CD4-positive, alpha-beta T cell treated with Interleukin-17A for 4 hours (primary cell): ENCODE measurements around the gene PAFAH2.

Experiments
- DNase-seq: peaks from one replicate; pipeline ENCODE4 v3.0.0-alpha.2; 2020; ENCODE audit warnings: mixed read lengths

PAFAH2 gene

DNA sequence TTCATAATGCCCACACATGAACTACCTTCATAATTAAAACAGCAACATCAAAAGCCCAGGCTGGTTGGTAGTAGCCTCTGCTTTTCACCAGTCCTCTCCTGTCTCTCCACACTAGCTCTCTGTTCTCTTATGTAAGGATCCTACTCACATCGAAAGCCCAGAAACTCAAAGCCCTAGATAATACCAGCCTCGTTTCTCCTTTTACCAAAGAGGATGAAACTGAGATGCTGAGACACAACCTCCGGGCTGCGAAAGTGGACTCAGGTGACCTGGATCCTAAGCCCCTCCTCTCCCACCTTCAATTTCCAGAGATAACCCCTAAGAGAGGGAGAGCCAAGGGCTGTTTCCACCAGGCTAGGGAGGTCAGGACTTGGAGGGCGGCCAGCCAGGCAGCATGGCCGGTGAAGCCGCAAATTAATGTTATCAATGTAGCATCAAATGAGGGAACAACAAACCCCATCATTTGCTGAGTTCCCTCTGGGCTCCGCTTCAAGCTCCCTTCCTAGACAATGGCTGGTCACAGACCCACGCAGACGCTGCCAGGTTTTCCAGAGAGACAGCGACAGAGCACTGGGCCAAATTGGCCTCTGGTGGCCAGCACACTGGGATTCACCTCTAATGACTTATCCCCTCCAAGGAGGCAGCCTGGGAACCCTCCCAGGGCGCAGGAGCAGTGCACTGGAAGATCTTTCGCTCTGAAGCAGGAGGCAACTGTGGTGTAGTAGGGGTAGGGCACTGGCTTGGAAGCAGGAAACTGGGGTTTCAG is 70.9 kb downstream of the PAFAH2 start:
- no peak for DNase-seq

DNA sequence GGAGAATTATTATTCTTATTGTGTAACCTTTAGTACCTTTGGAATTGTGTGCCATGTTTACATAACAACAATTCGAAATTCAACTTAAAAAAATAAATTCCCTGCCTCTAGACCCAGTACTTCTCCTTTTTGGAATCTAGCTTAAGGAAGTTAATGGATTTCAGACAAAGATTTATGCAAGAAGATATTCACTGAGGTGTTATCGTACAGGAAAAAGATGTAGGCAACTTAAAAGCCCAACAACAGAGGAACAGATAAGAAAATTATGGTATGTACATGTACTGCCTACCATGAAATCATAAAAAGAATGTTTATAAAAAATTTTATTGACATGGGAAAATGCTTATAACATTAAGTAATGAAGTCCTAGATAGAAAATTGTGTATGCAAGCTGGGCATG is 73.4 kb downstream of the PAFAH2 start:
- no peak for DNase-seq

DNA sequence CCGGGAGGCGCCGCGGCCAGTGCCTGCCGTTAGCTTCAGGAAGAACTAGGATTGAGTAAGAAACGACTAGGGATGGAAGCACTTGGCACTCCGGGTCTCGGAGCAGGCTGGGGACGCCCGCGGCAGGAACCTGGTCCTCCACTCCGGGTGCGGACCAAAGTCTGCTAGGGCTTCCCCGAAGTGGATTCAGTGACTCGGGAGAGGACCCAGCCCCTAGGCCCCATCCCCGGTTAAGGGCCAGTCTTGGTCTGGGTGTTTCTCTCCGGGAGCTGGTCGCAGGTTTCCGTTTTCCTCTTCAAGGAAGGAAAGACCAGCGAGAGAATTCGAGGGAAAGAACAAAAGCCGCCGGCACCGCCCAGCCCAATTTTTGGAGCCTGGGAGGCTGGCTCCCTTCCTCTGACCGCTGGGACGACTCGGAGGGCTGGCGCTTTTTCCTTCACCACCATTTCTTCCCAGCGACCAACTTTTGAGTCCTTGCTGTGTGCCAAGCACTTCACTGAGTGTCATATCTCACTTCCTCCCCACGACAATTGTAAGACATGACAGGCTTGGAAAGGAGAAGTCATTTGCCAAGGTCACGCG is 74.8 kb downstream of the PAFAH2 start:
- peak; percentile 16 for DNase-seq

DNA sequence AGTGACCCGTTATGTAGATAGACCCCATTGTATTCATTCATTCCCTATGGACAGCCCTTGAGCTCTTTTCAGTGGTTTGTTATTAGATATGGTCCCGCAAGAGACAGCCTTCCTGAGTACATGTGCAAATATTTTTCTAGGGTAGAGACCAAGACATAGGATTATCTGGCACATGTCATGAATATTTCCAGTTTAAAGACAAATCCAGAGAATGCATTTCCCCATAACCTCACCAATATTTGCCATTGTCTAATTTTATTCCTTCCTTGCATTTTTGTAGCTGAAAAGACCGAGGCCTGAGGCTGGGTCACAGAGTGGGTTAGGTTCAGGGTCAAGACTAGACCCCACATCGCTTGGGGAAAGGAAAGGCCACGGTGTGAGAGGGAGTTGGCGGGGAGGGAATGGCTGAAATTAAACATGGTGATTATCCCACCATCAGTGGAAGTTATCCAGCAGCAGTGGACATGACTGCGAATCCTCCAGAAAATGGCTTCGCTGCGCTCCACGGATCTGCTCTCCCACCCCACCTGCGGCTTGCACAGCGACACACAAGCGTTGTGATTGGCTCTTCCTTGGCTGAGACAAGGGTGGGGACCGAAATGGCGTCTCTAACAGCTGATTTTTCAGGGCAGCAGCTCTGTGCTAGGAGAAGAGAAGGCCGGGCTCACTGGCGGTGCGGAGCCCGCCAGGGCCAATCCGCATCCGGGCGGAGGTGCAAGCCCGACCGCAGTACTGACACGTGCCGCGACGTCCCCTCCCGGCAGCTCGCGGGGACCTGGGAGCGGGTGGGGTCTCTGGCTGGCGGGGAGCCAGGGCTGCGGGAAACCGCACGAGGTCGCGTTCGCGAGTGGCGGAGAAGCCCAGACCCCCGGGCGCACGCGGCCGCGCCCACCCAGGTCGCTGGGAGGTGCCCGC is 75.5 kb downstream of the PAFAH2 start:
- DNase-seq = peak; percentile 71

DNA sequence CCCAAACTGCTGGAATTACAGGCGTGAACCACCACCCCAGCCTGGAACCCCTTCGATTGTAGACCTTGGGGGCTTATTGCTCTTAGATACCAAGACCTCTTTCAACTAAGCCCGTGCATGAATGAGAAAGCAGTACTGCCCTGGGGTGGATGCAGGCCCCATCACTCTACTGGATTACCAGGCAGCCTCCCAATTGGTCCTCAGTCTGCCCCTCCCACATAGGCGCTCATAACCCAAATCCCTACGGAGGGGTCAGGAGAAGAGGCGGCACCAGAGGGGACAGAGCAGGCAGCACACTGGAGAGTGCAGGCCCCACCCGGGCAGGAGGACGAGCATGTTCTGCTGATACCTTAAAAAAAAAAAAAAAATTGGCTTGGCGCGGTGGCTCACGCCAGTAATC is 79.2 kb downstream of the PAFAH2 start:
- no peak for DNase-seq

DNA sequence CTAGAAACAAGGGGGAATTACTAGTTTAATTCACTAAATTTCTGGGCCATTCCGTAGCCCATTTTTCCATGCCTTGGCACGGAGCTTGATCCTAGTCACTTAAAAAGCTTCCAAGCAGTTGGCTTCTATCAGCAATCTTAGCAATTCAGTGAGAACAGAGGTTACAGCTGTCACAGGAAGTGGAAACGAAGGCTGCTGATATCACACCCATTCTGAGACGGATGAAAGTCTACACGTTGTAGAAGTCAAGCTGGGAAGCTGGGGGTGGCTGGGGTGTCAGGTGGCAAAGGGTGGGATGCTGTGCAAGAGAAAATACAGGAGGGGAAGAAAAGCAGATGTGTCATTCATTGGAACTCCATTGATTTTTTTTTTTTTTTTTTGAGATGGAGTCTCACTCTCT is 79.9 kb downstream of the PAFAH2 start:
- peak; percentile 41 for DNase-seq

- no peak for DNase-seq
Measured at GRCh38 chr1:25916460-25916859, 81.4 kb downstream of the PAFAH2 start.

DNA sequence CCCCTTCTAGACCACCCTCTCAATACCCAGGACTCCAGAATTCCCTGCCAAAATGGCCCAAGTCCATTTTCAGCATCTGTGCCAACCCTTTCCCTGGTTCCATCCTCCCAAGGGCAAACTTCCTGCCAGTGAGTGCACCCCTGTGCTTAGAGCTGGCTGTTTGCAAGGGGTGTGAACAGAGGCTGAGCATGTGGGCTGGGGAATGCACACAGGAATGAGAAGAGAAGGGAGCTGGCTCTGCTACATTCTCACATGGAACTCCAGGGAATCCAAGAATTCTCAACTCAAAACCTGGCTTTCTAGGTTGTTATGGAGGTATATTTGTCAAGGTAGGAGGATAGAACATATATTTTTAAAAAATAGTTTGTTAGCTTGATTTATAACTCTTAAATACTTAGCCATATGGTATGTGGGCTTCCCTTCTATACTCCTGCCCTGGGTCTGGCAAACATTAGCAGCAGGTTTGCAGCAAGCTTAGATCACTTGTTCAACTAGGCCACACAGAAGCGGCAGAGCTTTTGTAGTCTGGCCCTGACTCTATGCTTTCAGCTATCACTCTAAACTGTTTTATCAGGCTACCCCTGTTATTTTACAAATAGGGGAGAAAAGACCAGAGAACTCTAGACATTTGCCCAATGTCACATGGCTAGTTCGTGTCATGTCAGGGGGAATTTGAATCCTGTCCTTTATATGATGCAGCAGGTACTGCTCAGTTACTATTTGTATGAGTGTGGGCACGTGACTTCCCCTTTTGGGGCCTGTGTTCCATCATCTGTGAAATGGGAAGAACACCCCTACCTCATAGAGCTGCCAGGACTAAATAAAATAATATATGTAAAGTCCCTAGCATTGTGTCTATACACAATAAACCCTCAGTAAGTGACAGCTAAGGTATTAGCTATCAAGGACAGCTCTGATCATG is 83.5 kb downstream of the PAFAH2 start:
- no peak for DNase-seq

DNA sequence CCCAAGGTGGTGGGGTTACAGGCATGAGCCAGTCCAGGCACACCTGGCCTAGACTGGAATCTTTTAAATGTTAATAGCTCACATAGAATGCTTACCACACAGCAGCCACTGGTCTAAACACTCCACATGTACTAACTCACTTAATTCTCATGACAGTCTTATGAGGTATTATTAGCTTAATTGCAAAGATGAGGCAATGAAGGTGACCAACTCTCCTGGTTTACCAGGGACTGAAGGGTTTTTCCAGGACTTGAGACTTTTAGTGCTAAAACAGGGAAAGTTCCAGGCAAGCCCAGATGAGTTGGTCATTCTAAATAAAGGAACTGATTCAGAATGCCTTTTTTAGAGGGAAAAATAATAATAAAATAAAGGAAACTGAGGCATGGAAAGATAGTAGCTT is 84.7 kb downstream of the PAFAH2 start:
- no peak for DNase-seq

- no peak for DNase-seq
Measured at GRCh38 chr1:25912076-25912831, 85.6 kb downstream of the PAFAH2 start.

DNA sequence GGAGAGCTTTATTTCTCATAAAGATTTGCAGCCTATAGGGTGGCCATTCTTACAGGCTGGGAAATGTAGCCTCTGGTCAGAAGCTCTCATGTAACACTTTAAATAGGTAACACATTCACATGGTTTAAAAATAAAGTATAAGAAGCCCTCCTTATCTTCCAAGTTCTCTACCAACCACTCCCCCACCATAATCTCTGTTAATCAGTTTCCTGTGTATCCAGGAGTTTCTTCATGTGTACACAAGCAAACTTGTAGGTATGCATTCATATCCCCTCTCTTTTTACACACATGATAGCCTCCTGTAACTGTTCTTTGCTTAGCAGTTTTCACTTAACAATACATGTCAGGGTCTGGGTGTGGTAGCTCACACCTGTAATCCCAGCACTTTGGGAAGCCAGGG is 86.7 kb downstream of the PAFAH2 start:
- DNase-seq = no peak
